Stomach (tissue), 4 donors: ENCODE results near the gene URM1.

Experiments used
- EP300 ChIP-seq: sonication (generic); formaldehyde crosslinking; IDR thresholded peaks from one replicate; pipeline ENCODE4 v1.6.1; 2017; ENCODE audit warnings: antibody characterized with exemption
- POLR2A ChIP-seq, 4 donors: fragments of 450-650 bp; IDR thresholded peaks; one replicate each; pipeline ENCODE4 v1.6.1; 2016; ENCODE audit warnings: antibody characterized with exemption in 4 of 4, control low read depth in 2 of 4, mild to moderate bottlenecking in 1 of 4, moderate library complexity in 1 of 4
- POLR2AphosphoS5 ChIP-seq, 3 donors: sonication (generic); formaldehyde crosslinking; IDR thresholded peaks; one replicate each; pipeline ENCODE4 v1.6.1; 2016; ENCODE audit warnings: antibody characterized with exemption in 3 of 3
- TF ChIP-seq, protein P1 (sequence below), 7 experiments: fragments of 450-650 bp in 4 of 7; fragments of 200-600 bp in 3 of 7; sonication (generic) in 3 of 7; IDR thresholded peaks; one replicate each; pipeline ENCODE4 v1.5.1; 2016 to 2019; ENCODE audit warnings: antibody characterized with exemption in 7 of 7, control low read depth in 2 of 7, mild to moderate bottlenecking in 1 of 7

- TF ChIP-seq, protein P1, sequence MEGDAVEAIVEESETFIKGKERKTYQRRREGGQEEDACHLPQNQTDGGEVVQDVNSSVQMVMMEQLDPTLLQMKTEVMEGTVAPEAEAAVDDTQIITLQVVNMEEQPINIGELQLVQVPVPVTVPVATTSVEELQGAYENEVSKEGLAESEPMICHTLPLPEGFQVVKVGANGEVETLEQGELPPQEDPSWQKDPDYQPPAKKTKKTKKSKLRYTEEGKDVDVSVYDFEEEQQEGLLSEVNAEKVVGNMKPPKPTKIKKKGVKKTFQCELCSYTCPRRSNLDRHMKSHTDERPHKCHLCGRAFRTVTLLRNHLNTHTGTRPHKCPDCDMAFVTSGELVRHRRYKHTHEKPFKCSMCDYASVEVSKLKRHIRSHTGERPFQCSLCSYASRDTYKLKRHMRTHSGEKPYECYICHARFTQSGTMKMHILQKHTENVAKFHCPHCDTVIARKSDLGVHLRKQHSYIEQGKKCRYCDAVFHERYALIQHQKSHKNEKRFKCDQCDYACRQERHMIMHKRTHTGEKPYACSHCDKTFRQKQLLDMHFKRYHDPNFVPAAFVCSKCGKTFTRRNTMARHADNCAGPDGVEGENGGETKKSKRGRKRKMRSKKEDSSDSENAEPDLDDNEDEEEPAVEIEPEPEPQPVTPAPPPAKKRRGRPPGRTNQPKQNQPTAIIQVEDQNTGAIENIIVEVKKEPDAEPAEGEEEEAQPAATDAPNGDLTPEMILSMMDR (IDR thresholded peaks at IDR 0.05), result no peak
- TF ChIP-seq EP300 (no peak), POLR2A (IDR thresholded peaks at IDR 0.05) (no peak), POLR2AphosphoS5 (IDR thresholded peaks at IDR 0.05) (no peak)
Observed at GRCh38 chr9:128393970-128394369, 22.8 kb downstream of the URM1 start.
